CD4-positive, alpha-beta T cell treated with Interleukin-15 for 4 hours (primary cell): ENCODE results near the gene ARMC10.
"Not testable (repeated sequence)": the region's sequence is repeated elsewhere in the genome, so short reads cannot be mapped to it uniquely, and the experiment has no call there.

Experiments used
- DNase-seq: peaks from one replicate; pipeline ENCODE4 v3.0.0-alpha.2; 2020; ENCODE audit warnings: low spot score

ARMC10 gene

GRCh38 chr7:103078226-103078625, 3.3 kb downstream of the ARMC10 start:
- not testable (repeated sequence) for DNase-seq

DNA sequence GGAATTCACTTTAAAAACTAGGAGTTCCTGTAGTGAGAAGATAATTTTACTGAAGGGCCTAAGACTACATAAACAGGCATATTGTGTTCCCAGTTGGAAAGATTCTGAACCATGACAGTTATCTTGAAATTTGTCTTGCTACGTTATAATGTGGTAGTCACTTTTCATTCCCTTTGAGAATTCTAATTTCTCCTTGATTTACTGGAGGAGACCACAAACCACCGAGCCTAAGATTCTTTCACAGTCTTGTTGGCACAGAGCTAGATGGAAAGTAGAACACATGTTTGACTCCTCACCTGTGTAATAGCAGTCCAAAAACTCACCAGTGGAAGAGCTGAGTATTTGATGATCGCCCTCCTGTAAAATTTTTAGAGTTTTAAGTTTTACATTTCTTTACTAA, 4.9 kb downstream of the ARMC10 start:
- DNase-seq, result no peak

GRCh38 chr7:103080923-103081322, 6.0 kb downstream of the ARMC10 start:
- DNase-seq, result no peak

DNA sequence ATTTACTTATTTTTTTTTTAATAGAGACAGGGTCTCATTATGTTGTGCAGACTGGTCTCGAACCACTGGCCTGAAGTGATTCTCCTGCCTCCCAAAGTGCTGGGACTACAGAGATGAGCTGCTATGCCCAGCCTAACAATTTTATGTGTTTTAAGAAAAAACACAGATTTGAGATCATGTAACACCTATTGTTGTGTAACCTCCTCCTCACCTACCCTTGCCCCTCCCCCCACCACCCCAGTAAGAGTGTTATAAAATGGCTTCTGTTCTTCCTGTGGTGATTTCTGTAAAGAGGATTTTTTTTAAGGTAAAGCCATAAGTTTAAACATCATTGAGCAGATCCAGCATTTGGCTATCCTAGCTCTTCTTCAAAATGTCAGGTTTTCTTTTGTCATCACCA, 7.6 kb downstream of the ARMC10 start:
- DNase-seq, result no peak

DNA sequence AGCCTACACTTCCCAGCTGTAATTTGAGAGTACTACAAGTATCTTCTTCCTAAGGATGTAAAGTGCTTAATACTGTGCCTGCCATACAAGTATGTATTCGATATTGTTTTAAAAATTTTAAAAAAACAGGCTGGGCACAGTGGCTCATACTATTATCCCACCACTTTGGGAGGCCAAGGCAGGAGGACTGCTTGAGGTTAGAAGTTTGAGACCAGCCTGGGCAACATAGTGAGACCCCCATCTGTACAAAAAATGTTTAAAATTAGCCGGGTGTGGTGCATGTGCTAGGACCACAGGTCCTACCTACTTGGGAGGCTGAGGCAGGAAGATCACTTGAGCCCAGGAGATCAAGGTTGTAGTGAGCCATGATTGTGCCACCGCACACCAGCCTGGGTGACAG, 8.3 kb downstream of the ARMC10 start:
- DNase-seq, result no peak

- not testable (repeated sequence) for DNase-seq
These were observed 17.4 kb downstream of the ARMC10 start for GRCh38 chr7:103092321-103092720.

DNA sequence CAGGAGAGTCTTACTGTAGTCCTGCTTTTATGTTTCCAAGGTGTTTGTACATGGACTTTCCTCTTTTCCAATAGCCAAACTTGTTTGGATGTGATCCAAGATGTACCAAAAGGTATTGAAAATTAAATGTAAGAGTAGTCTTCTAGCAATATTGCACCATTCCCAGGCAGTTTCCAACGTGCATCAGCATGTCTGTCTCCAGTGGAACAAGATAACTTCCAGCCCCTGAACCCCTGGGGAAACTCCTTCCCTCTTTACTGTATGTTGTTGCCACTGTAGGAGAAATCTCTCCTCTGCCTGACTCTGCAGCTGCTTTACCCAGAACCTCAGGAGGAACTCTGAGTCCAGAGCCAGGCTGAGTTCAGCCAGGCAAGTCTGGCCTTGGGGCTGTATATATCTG, 18.5 kb downstream of the ARMC10 start:
- no peak for DNase-seq

DNA sequence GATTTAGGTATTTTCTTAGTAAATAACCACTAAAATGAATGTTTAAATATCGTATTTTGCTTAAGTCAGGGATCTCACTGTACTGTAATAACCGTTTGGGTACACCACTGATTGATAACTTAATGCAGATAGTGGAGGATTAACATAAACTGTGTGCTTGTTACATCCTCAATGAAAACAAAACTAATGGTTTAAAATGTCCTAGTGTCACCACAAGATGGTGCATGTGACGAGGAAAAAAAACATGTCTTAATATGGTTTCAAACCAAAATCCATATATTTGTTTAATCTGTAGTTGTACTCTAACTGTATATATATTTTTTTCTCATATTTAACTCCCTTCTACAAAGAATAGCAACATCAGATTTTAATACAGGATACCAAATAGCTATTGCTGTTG, 19.2 kb downstream of the ARMC10 start:
- no peak for DNase-seq

GRCh38 chr7:103095558-103095957, 20.6 kb downstream of the ARMC10 start:
- DNase-seq, result not testable (repeated sequence)

DNA sequence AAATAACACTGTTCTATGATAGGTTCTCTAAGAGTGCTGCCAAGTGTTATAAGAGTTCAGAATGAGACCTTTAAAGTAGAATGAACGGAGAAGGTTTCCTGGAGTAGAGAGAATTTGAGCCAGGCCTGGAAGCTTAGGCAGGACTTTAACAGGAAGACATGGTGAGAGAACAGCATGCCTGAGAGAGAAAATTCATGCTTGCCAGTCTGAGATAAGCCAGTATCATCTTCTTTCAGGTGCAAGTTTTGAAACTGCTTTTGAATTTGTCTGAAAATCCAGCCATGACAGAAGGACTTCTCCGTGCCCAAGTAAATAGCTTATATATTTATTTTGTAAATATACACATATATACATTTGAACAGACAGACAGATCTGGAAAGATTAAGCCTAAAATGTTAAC, 22.1 kb downstream of the ARMC10 start:
- DNase-seq, result no peak

GRCh38 chr7:103100348-103100747, 25.4 kb downstream of the ARMC10 start:
- DNase-seq, result no peak

GRCh38 chr7:103101543-103101942, 26.6 kb downstream of the ARMC10 start:
- no peak for DNase-seq

- no peak for DNase-seq
These were observed 31.2 kb downstream of the ARMC10 start for GRCh38 chr7:103106005-103106702.

DNA sequence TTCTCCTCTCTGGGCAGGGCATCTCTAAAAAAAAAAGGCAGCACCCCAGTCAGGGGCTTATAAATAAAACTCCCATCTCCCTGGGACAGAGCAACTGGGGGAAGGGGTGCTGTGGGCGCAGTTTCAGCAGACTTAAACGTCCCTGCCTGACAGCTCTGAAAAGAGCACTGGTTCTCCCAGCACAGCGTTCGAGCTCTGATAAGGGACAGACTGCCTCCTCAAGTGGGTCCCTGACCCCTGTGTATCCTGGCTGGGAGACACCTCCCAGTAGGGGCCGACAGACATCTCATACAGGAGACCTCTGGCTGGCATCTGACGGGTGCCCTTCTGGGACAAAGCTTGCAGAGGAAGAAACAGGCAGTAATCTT, 31.7 kb downstream of the ARMC10 start:
- not testable (repeated sequence) for DNase-seq

DNA sequence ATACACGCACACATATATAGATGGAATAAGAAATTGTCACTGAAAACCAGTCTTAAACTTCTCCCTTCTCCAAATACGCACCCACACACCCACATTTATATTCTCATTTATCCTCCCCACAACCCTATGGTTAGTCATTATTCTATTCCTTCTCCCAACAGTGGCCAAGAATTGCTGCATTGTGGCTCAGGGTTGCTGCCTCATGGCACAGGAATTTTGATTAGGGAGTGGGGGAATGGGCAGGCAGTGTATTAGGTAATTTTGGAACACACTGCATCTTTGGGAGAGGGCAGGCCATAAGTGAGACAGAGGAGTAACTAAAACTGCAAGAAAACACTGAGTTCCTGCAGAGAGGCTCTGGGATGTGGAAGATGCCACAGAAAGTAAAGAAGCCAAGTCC, 38.2 kb downstream of the ARMC10 start:
- DNase-seq, result no peak

DNA sequence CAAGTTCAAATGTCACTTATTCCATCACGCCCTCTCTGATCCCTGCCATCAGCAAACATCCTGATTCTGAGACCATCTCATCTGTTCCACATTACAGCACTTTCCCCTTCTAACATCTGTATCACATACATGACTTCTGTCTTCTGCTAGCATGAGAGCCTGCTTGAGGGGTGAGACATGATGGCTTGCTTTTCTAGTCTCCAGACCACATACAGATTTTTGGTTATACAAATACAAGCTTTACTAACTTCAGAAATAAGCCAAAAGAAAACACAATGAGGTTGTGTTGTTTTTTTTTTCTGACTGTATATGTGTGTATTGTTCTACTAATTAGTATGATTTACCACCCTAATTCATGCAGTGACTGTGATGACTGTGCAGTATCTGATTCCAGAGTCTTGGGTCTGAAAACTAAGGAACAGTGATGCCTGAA, 39.7 kb downstream of the ARMC10 start:
- no peak for DNase-seq

DNA sequence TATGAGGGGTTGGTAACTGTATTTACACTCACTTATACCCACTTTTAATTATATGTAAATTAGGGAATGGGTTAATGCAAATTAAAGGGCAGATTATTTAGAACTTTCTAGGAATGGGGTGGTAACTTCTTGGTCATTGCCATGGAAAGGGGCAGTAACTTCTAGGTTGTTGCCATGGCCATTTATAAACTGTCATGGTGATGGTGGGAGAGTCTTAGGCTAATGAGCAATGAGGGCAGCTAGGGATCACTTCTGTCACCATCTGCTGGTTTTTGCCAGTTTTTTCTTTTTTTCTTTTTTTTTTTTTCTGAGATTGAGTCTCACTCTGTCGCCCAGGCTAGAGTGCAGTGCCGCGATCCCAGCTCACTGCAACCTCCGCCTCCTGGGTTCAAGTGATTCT, 40.8 kb downstream of the ARMC10 start:
- DNase-seq, result no peak

GRCh38 chr7:103116511-103116910, 41.6 kb downstream of the ARMC10 start:
- DNase-seq, result no peak

DNA sequence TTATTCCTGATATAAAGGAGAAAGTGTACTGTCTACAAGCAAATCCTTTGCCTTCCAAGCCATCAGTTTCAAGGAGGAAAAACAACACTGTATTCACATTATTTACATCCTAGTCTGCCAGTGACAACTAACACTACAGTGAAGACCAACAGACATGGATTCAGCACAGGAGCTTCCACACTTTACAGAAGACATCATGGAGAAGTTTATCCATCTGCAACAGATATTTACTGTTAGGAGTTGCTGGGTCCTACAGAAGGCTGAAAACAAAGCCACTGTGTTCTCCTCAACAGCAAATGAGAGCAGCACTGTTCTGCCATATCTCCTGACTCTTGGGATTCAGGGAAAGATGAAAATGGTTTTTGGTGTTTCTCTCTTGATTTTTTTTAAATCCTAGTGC, 42.1 kb downstream of the ARMC10 start:
- DNase-seq, result no peak

- no peak for DNase-seq
These were observed 42.5 kb downstream of the ARMC10 start for GRCh38 chr7:103117465-103117864.

DNA sequence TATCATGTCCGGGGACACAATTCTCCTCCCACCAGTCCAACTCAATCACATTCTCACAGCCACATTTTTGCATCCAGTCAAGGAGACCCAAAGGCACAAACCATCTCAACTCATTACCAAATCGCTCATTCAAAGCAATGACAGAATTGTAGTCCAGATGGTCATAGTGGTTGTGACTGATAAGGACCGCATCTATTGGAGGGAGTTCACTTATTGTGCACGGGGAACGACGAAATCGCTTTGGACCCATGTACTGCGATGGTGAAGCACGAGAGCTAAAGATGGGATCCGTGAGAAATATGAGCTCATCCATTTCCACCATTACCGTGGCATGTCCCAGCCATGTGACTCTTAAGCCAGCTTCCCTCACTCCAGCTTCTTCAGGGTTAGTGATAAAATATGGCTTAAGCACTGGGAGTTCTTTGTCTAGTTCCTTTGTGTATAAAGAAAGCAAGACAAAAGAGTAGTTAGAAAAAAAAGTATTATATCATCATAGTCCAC, 44.9 kb downstream of the ARMC10 start:
- no peak for DNase-seq

DNA sequence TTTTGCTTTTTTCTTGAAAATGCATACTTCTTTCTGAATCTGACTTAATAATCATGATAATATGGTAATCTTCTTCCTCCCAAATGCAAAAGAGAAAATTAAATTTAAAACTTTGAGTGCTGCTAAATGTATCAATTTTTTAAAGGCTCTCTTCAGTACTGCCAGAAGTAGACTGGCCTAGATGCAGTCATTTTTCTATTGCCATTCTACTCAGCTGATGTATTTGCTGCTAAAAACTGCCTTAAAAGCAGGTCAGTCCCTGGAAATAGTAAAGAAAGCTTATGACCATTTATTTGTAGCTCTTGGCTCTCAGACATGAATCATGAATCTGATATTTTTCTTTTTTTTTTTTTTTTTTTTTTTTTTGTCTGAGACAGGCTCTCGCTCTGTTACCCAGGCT, 45.4 kb downstream of the ARMC10 start:
- no peak for DNase-seq

- DNase-seq, result no peak
These were observed 46.7 kb downstream of the ARMC10 start for GRCh38 chr7:103121641-103122040.

GRCh38 chr7:103123529-103123928, 48.6 kb downstream of the ARMC10 start:
- DNase-seq, result no peak
